ENCODE results near the gene KLHL22. TPM values are rescaled to one million over a fixed set of nuclear protein-coding genes. Genes with fewer than 3 reads are reported as not detected.

Gene KLHL22
- total RNA-seq, 1 experiment from 2014 or later = 14.8 TPM

DNA sequence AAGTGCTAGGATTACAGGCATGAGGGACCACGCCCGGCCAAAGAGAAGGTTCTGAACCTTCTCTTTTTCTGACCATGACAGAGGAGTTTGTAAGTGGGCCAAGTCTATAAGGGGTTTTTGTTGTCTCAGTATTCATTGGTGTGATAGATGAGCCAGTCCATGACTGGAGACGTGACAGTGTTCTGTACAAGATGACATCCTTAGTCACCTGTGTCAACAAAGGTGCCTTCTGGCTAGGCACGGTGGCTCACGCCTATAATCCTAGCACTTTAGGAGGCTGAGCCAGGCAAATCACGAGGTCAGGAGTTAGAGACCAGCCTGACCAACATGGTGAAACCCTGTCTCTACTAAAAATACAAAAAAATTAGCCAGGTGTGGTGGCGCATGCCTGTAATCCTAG is 4.2 kb upstream of the KLHL22 start:
- DNase-seq (peak; percentile 72), ATAC-seq (no peak)
- H3K9me3 ChIP-seq (ENCODE audit: low read length) = no peaks in the 10 kb centered on the region
- H2AFZ ChIP-seq (ENCODE audit: low read length) = no peak overlapping the region
- no peaks in the 10 kb centered on the region for H3F3A ChIP-seq (ENCODE audit: low read length, unreplicated experiment)
- no peaks in the 10 kb centered on the region for H3K27me3 ChIP-seq (ENCODE audit: low read length)
- POLR2A ChIA-PET (ENCODE audit: unreplicated experiment) = no interaction called here
- CTCF ChIA-PET = no interaction called here
- H3K4me1 ChIP-seq (ENCODE audit: insufficient read depth, low read length) = peaks cover 32% of the 10 kb centered on the region
- BruUV-seq (replicated peaks) = no TSS peak
- H3K9ac ChIP-seq (ENCODE audit: low read length) = peak overlapping the region; percentile 31; the same call in 1 of the 2 replicates
- no peaks in the 10 kb centered on the region for H3K36me3 ChIP-seq (ENCODE audit: low read depth, low read length)
- no peak overlapping the region for H3K4me2 ChIP-seq (ENCODE audit: low read length)
- H4K20me1 ChIP-seq (ENCODE audit: low read length) = no peaks in the 10 kb centered on the region
- no peak for TF ChIP-seq EZH2 (IDR thresholded peaks at IDR 0.05; ENCODE audit: low read length, unreplicated experiment)
- TF ChIP-seq, protein P1, sequence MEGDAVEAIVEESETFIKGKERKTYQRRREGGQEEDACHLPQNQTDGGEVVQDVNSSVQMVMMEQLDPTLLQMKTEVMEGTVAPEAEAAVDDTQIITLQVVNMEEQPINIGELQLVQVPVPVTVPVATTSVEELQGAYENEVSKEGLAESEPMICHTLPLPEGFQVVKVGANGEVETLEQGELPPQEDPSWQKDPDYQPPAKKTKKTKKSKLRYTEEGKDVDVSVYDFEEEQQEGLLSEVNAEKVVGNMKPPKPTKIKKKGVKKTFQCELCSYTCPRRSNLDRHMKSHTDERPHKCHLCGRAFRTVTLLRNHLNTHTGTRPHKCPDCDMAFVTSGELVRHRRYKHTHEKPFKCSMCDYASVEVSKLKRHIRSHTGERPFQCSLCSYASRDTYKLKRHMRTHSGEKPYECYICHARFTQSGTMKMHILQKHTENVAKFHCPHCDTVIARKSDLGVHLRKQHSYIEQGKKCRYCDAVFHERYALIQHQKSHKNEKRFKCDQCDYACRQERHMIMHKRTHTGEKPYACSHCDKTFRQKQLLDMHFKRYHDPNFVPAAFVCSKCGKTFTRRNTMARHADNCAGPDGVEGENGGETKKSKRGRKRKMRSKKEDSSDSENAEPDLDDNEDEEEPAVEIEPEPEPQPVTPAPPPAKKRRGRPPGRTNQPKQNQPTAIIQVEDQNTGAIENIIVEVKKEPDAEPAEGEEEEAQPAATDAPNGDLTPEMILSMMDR (conservative IDR thresholded peaks at IDR 0.05; ENCODE audit: low read depth, low read length) = no peak
- TF ChIP-seq EZH2phosphoT487 (IDR thresholded peaks at IDR 0.05; ENCODE audit: borderline replicate concordance, low read length) = no peak
- H3K4me3 ChIP-seq (ENCODE audit: low read length) = no peak overlapping the region
- H3K9me2 ChIP-seq (replicated peaks; ENCODE audit: low read length) = no peaks in the 10 kb centered on the region
- peak overlapping the region; percentile 72 for H3K27ac ChIP-seq (ENCODE audit: low read length)
- intact Hi-C loops (cut with micrococcal nuclease) = loop anchor here (5.0 to 10.0 kb wide), 2 partner anchors 33 to 85 kb away; no protein-coding TSS in a partner anchor
- peaks cover 5% of the 10 kb centered on the region for H3K79me2 ChIP-seq (ENCODE audit: low read length)

DNA sequence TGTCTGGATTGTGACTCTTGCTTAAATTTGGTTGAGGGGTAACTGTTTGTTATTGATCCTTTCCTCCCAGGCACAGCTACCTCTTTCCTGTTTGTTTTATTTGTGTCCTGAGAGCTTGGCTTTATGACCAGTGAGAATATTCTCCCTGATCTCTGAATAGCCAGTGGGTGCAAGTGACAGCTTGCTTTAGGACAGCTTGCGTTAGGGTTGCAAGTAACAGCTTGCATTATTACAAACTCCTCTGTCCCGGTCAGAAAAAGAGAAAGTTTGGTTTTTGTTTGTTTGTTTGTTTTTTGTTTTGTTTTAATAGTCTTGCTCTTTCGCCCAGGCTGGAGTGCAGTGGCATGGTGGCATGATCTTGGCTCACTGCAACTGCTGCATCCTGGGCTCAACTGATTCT is 3.3 kb upstream of the KLHL22 start:
- intact Hi-C loops (cut with micrococcal nuclease) = loop anchor here (5.0 to 10.0 kb wide), 2 partner anchors 33 to 84 kb away; no protein-coding TSS in a partner anchor
- H3F3A ChIP-seq (ENCODE audit: low read length, unreplicated experiment) = no peaks in the 10 kb centered on the region
- no peak overlapping the region for H3K9ac ChIP-seq (ENCODE audit: low read length)
- POLR2A ChIA-PET (ENCODE audit: unreplicated experiment) = no interaction called here
- DNase-seq (no peak), ATAC-seq (no peak)
- H2AFZ ChIP-seq (ENCODE audit: low read length) = no peak overlapping the region
- peaks cover 30% of the 10 kb centered on the region for H3K4me1 ChIP-seq (ENCODE audit: insufficient read depth, low read length)
- BruUV-seq (replicated peaks) = no TSS peak
- H3K27me3 ChIP-seq (ENCODE audit: low read length) = no peaks in the 10 kb centered on the region
- no peaks in the 10 kb centered on the region for H3K36me3 ChIP-seq (ENCODE audit: low read depth, low read length)
- peak overlapping the region; percentile 56 for H3K27ac ChIP-seq (ENCODE audit: low read length)
- H4K20me1 ChIP-seq (ENCODE audit: low read length) = no peaks in the 10 kb centered on the region
- no peaks in the 10 kb centered on the region for H3K9me3 ChIP-seq (ENCODE audit: low read length)
- no peaks in the 10 kb centered on the region for H3K9me2 ChIP-seq (replicated peaks; ENCODE audit: low read length)
- H3K79me2 ChIP-seq (ENCODE audit: low read length) = peaks cover 13% of the 10 kb centered on the region
- no peak overlapping the region for H3K4me2 ChIP-seq (ENCODE audit: low read length)
- H3K4me3 ChIP-seq (ENCODE audit: low read length) = no peak overlapping the region
- TF ChIP-seq EZH2phosphoT487 (IDR thresholded peaks at IDR 0.05; ENCODE audit: borderline replicate concordance, low read length) (no peak), EZH2 (IDR thresholded peaks at IDR 0.05; ENCODE audit: low read length, unreplicated experiment) (no peak)
- TF ChIP-seq, protein P1 (conservative IDR thresholded peaks at IDR 0.05; ENCODE audit: low read depth, low read length) = no peak
- CTCF ChIA-PET = interaction anchor here (0.6 kb wide), 1 partner anchor 13 kb away, joined by 3 read pairs; no protein-coding TSS in a partner anchor

DNA sequence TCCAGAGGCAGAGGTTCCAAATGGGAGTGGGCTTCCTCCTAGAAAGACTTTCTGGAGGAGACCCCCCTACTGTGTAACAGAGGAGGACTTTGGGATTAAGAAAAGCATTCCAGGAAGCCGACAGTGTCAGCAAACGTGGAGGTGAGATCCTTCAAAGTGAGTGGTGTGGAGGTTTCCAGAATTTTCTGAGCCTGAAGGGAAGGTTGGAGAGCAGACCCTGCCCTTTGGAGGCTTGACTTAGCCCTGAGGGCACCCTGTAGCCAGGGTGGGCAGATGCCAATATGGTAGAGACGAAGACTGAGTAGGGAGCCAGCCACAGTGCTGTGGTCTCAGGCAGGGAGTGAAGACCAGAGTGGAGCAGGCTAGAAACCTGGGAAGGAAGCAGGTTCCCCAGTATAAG is 1.8 kb upstream of the KLHL22 start:
- H3K4me2 ChIP-seq (ENCODE audit: low read length) = no peak overlapping the region
- DNase-seq = no peak
- H3K9ac ChIP-seq (ENCODE audit: low read length) = no peak overlapping the region
- ChIA-PET CTCF (interaction anchor here (1.3 kb wide), 1 partner anchor 79 kb away, joined by 5 read pairs; no protein-coding TSS in a partner anchor), POLR2A (ENCODE audit: unreplicated experiment) (no interaction called here)
- ATAC-seq = no peak
- H3K4me3 ChIP-seq (ENCODE audit: low read length) = no peak overlapping the region
- no peaks in the 10 kb centered on the region for H3K9me3 ChIP-seq (ENCODE audit: low read length)
- no peak overlapping the region for H3K27ac ChIP-seq (ENCODE audit: low read length)
- peaks cover 19% of the 10 kb centered on the region for H3K79me2 ChIP-seq (ENCODE audit: low read length)
- H3K27me3 ChIP-seq (ENCODE audit: low read length) = no peaks in the 10 kb centered on the region
- intact Hi-C loops (cut with micrococcal nuclease) = loop anchor here (5.0 to 10.0 kb wide), 2 partner anchors 35 to 83 kb away; no protein-coding TSS in a partner anchor
- no peak overlapping the region for H2AFZ ChIP-seq (ENCODE audit: low read length)
- no peaks in the 10 kb centered on the region for H3K36me3 ChIP-seq (ENCODE audit: low read depth, low read length)
- no peak for TF ChIP-seq EZH2 (IDR thresholded peaks at IDR 0.05; ENCODE audit: low read length, unreplicated experiment)
- no peak for TF ChIP-seq EZH2phosphoT487 (IDR thresholded peaks at IDR 0.05; ENCODE audit: borderline replicate concordance, low read length)
- TF ChIP-seq, protein P1 (conservative IDR thresholded peaks at IDR 0.05; ENCODE audit: low read depth, low read length) = no peak
- H3K4me1 ChIP-seq (ENCODE audit: insufficient read depth, low read length) = peaks cover 25% of the 10 kb centered on the region
- H4K20me1 ChIP-seq (ENCODE audit: low read length) = no peaks in the 10 kb centered on the region
- no peaks in the 10 kb centered on the region for H3F3A ChIP-seq (ENCODE audit: low read length, unreplicated experiment)
- H3K9me2 ChIP-seq (replicated peaks; ENCODE audit: low read length) = no peaks in the 10 kb centered on the region
- no TSS peak for BruUV-seq (replicated peaks)

Data from PC-3 (cell line).